ENCODE data around the gene FCHSD1. TPM values are rescaled to one million over a fixed set of nuclear protein-coding genes. Genes with fewer than 3 reads are reported as not detected.
A peak's percentile ranks its signal among the peaks of the same experiment; 100 is the strongest.

The FCHSD1 gene
- total RNA-seq, 4 donors from 2014 or later = 10.7 to 53.4 (median 34.5) TPM

GRCh38 chr5:141602606-141603005 lies 48.6 kb downstream of the FCHSD1 start:
- no peak for DNase-seq (ENCODE audit: low spot score in 2 of 2)
- 84 to 91% methylated on average over 1 of the region's 1 CpG for WGBS, 2 donors
- Histone ChIP-seq H3K27me3 (no peaks in the 10 kb centered on the region), H3K36me3 (peaks cover 0 to 4% (median 0%) of the 10 kb centered on the region in 3 donors), H3K4me3 (no peak overlapping the region), H3K9me3 (peaks cover 0 to 3% (median 0%) of the 10 kb centered on the region in 4 donors), H3K4me1 (peaks cover 0 to 38% (median 20%) of the 10 kb centered on the region in 4 donors), H3K27ac (peak overlapping the region in 2 of 4 donors; percentile 76 to 81)
- TF ChIP-seq POLR2A (IDR thresholded peaks at IDR 0.05) (no peak), CTCF (IDR thresholded peaks at IDR 0.05) (no peak), EP300 (IDR thresholded peaks at IDR 0.05) (no peak)

GRCh38 chr5:141598391-141599345 lies 52.5 kb downstream of the FCHSD1 start:
- DNase-seq (ENCODE audit: low spot score in 2 of 2) = no peak
- Histone ChIP-seq H3K27ac (no peak overlapping the region), H3K9me3 (peaks cover 0 to 9% (median 0%) of the 10 kb centered on the region in 4 donors), H3K4me3 (no peak overlapping the region), H3K36me3 (peaks cover 0 to 16% (median 0%) of the 10 kb centered on the region in 3 donors), H3K27me3 (no peaks in the 10 kb centered on the region), H3K4me1 (peaks cover 0 to 6% (median 1%) of the 10 kb centered on the region in 4 donors)
- TF ChIP-seq EP300 (IDR thresholded peaks at IDR 0.05) (no peak), POLR2A (IDR thresholded peaks at IDR 0.05) (no peak), CTCF (IDR thresholded peaks at IDR 0.05) (no peak)
- 59 to 65% methylated on average over 3 of the region's 3 CpGs for WGBS, 2 donors

- H3K4me3 ChIP-seq = no peak overlapping the region
- H3K9me3 ChIP-seq = peaks cover 0 to 9% (median 0%) of the 10 kb centered on the region in 4 donors
- DNase-seq (ENCODE audit: low spot score in 2 of 2) = no peak
- no peaks in the 10 kb centered on the region for H3K27me3 ChIP-seq
- TF ChIP-seq POLR2A (IDR thresholded peaks at IDR 0.05) (no peak), CTCF (IDR thresholded peaks at IDR 0.05) (no peak), EP300 (IDR thresholded peaks at IDR 0.05) (no peak)
- no peak overlapping the region for H3K27ac ChIP-seq
- peaks cover 0 to 24% (median 0%) of the 10 kb centered on the region in 3 donors for H3K36me3 ChIP-seq
- WGBS, 2 donors = 96 to 97% methylated on average over 2 of the region's 2 CpGs
- no peaks in the 10 kb centered on the region for H3K4me1 ChIP-seq
These were observed 53.4 kb downstream of the FCHSD1 start for GRCh38 chr5:141597814-141598213.

- TF ChIP-seq EP300 (IDR thresholded peaks at IDR 0.05) = no peak
- TF ChIP-seq POLR2A (IDR thresholded peaks at IDR 0.05) = no peak
- TF ChIP-seq CTCF (IDR thresholded peaks at IDR 0.05) = no peak
- DNase-seq (ENCODE audit: low spot score in 2 of 2) = no peak
- 74% methylated on average over 2 of the region's 2 CpGs for WGBS, 2 donors
These were observed 53.8 kb downstream of the FCHSD1 start for GRCh38 chr5:141597394-141597793.

GRCh38 chr5:141596867-141597266 lies 54.4 kb downstream of the FCHSD1 start:
- no peak overlapping the region for H3K4me3 ChIP-seq
- WGBS, 2 donors = 96% methylated on average over 1 of the region's 1 CpG
- DNase-seq (ENCODE audit: low spot score in 2 of 2) = no peak
- peaks cover 0 to 24% (median 0%) of the 10 kb centered on the region in 3 donors for H3K36me3 ChIP-seq
- H3K27ac ChIP-seq = no peak overlapping the region
- H3K9me3 ChIP-seq = peaks cover 0 to 9% (median 0%) of the 10 kb centered on the region in 4 donors
- peaks cover 0 to 5% (median 0%) of the 10 kb centered on the region in 4 donors for H3K4me1 ChIP-seq
- TF ChIP-seq EP300 (IDR thresholded peaks at IDR 0.05) = no peak
- no peak for TF ChIP-seq POLR2A (IDR thresholded peaks at IDR 0.05)
- TF ChIP-seq CTCF (IDR thresholded peaks at IDR 0.05) = no peak
- H3K27me3 ChIP-seq = no peaks in the 10 kb centered on the region

More at GRCh38 chr5:141597394-141597793, 53.8 kb downstream of the FCHSD1 start:
- Histone ChIP-seq H3K27ac (no peak overlapping the region), H3K36me3 (peaks cover 0 to 24% (median 0%) of the 10 kb centered on the region in 3 donors), H3K4me1 (peaks cover 0 to 2% (median 0%) of the 10 kb centered on the region in 4 donors), H3K4me3 (no peak overlapping the region), H3K27me3 (no peaks in the 10 kb centered on the region), H3K9me3 (peaks cover 0 to 9% (median 0%) of the 10 kb centered on the region in 4 donors)
